CD4-positive, alpha-beta T cell treated with Interleukin-10 for 1 hour (primary cell): ENCODE measurements around the gene NWD2.
"Not testable (repeated sequence)": the region's sequence is repeated elsewhere in the genome, so short reads cannot be mapped to it uniquely, and the experiment has no call there.

Source experiments
- DNase-seq: peaks from one replicate; pipeline ENCODE4 v3.0.0-alpha.2; 2020

NWD2 gene

DNA sequence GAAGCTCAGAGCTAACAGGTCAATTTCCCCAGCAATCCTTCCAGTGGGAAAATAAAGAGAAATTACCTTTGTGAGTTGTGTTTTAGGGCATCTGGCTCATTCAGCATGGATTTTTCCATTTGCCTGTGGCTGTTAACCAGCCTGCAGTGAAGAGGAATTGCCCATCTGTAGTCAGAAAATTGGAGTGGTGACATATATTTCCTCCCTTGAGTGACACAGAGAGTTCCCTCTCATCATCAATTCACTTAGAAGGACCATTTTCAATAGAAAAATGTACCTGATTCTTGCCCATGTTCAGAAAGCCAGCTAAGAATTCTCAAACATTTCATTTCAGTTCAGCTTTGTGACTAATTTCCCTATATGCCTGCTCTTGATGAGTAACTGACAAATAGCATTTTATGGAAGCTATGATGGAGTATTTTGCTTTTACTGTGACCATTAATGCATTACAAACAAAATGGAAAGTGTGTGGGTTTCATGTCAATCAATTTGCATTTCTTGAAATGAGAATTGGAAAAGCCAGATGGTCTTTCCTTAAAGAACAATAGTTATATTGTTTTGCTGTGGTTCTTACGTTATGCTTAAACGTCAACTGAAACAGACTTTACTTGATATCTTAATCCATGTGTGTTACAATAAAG is 155.8 kb downstream of the NWD2 start:
- no peak for DNase-seq

- DNase-seq = not testable (repeated sequence)
Observed at GRCh38 chr4:37407938-37408826, 163.6 kb downstream of the NWD2 start.

DNA sequence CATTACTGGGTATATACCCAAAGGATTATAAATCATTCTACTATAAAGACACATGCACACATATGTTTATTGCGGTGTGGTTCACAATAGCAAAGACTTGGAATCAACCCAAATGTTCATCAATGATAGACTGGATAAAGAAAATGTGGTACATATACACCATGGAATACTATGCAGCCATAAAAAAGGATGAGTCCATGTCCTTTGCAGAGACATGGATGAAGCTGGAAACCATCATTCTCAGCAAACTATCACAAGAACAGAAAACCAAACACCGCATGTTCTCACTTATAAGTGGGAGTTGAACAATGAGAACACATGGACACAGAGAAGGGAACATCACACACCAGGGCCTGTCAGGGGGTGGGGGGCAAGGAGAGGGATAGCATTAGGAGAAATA is 169.1 kb downstream of the NWD2 start:
- DNase-seq = not testable (repeated sequence)

GRCh38 chr4:37415845-37416369 is 171.4 kb downstream of the NWD2 start:
- no peak for DNase-seq

DNA sequence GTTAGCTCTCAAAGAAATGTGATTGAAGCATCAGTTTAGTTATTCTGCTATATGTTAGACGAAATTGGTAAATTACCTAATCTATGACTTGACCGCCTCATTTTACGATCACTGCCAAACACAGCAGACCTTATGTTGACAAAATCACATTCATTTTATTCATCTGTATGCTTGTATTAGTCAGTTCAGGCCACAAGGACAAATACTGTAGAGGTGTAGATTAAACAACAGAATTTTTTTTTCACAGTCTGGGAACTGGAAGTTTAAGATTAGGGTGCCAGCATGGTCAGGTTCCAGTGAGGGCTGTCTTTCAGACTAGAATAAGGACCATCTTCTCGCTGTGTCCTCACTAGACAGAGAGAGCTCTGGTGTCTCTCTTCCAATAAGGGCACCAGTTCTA is 177.1 kb downstream of the NWD2 start:
- DNase-seq = no peak

DNA sequence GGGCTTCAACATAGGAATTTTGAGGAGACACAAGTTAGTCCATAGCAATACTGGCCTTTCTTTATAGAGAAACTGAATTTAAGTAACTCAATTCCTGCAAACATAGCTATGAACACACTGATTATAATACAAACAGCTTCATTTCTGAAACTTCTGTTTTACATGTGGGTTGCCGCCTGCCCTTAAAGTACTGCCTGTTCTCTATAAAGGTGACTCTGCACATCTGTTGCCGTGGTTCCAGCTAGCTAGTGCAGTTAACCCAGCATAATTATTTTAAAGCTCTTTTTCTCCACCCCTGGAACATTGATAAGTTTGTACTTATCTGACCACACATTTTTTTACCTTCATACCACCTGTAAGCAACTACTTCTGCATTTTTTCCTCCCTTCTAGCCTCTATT is 177.6 kb downstream of the NWD2 start:
- no peak for DNase-seq

DNA sequence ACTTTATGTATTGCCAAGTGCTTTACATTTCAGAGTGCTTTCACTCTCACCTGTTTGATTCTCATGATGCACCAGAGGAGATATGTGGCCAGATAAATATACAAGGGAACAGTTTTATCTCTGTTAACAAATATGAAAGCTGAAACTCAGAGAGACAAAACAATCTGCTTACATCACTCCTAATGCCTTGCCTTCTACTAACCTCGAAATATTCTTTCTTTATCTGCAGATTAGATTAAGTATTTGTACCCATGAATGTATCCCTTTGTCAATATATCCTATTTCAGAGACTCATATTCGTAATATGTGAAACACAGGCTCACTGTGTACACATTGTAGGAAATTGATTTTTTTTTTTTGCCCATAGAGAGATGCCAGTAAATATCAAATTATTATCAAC is 178.1 kb downstream of the NWD2 start:
- DNase-seq = no peak

- no peak for DNase-seq
Observed at GRCh38 chr4:37423310-37423709, 178.8 kb downstream of the NWD2 start.

DNA sequence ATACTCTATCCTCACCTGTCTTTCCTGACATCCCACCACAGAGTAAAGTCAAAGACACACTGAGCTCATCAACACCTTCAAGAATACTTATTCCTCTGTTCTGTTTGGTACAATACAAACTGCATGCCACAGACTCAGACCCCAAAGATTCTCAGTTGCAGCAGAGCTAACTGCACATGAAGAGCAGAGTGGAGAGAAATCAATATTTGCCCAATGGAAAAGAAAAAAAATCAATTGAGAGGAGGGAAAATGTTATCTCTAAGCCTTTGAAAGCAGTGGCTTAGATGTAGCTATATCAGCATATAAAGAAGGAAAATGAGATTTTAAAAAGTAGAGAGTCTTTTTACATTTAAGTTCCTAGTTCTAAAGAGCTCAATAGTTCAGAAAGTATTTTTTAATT is 180.2 kb downstream of the NWD2 start:
- DNase-seq = no peak

DNA sequence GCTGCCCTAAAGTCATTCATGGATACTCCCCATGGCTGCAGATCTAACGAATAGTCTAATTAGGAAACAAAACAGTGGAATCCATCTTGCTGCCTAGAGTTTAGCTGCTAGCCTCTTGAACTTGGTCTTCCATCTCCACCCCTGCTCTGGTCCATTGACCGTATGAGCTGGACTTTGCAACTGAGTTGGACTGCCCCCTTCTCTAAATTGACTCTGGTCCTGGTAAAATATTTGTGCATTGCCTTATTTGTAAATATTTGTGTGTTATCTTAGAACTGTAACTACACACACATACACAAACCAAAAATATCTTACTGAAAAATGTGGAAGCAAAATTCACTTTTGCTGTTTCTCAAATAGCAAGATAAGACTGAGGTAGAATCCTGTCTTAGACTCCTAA is 181.3 kb downstream of the NWD2 start:
- no peak for DNase-seq

GRCh38 chr4:37427193-37427592 is 182.7 kb downstream of the NWD2 start:
- no peak for DNase-seq

GRCh38 chr4:37429906-37430305 is 185.4 kb downstream of the NWD2 start:
- no peak for DNase-seq

DNA sequence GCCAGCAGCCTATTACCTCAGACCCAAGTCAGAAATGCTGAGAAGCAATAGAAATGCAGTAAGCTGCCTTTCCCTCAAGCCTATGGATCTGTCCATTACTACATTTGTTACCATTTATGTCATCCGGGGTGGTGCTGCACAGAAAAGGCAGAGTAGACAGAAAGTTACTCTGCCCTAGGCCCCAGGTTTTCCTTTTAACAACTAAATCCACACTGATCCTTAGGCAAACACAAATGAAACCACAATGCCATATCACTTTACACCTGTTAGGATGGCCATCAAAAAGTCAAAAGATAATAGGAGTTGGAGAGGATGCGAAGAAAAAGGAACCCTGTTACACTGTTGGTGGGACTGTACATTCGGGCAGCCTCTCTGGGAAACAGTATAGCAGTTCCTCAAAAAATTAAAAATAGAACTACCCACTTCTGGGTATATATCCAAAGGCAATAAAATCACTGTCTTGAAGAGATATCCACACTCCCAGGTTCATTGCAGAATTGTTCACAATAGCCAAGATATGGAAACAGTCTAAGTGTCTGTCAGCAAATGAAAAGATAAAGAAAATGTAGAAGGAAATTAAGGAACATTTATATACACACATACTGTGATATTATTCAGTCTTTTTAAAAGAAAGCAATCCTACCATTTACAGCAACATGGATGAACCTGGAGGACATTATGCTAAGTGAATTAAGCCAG is 186.3 kb downstream of the NWD2 start:
- DNase-seq = no peak

GRCh38 chr4:37431417-37431743 is 186.8 kb downstream of the NWD2 start:
- no peak for DNase-seq

GRCh38 chr4:37434469-37434868 is 189.9 kb downstream of the NWD2 start:
- DNase-seq = no peak

- DNase-seq = no peak
Observed at GRCh38 chr4:37436546-37436945, 192.0 kb downstream of the NWD2 start.

DNA sequence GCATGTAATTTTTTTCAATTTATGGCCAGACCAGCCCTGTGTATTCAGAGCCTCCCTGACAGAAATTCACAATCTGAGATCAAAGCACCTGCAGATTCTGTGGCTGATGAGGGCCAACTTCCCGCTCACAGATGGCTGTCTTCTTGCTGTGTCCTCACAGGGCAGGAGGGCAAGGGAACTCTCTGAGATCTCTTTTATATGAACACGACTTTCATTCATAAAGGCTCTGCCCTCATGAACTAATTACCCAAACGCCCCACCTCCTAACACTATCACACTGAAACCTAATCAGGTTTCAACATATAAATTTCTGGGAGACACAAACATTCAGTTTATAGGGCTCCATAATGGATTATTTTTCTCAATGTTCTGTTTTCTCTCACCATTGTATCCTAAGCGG is 192.6 kb downstream of the NWD2 start:
- no peak for DNase-seq

GRCh38 chr4:37438564-37439279 is 194.2 kb downstream of the NWD2 start:
- no peak for DNase-seq

- no peak for DNase-seq
Observed at GRCh38 chr4:37439809-37440474, 195.4 kb downstream of the NWD2 start.

- DNase-seq = no peak
Observed at GRCh38 chr4:37440501-37440900, 196.0 kb downstream of the NWD2 start.

GRCh38 chr4:37441231-37442061 is 196.9 kb downstream of the NWD2 start:
- no peak for DNase-seq

GRCh38 chr4:37442062-37442323 is 197.4 kb downstream of the NWD2 start:
- no peak for DNase-seq
